Hindlimb muscle (tissue), 1 donor: ENCODE measurements around the gene CYP2E1. TPM values are rescaled to one million over a fixed set of nuclear protein-coding genes. Genes with fewer than 3 reads are reported as not detected.
"Not testable (repeated sequence)": the region's sequence is repeated elsewhere in the genome, so short reads cannot be mapped to it uniquely, and the experiment has no call there.

ENCODE experiments used
- DNase-seq: peaks from one replicate; pipeline ENCODE4 v3.0.0-alpha.2; 2013
- polyA plus RNA-seq: library from polyadenylated mRNA; unstranded; fragments of 120-200 nt; gene quantifications from one replicate; pipeline ENCODE4 v1.2.1, GENCODE V29; 2013; ENCODE audit not compliant: insufficient read length

CYP2E1 gene
- polyA plus RNA-seq, 1 donor: 1.6 TPM

GRCh38 chr10:133573460-133573859 lies 46.3 kb downstream of the CYP2E1 start:
- DNase-seq: not testable (repeated sequence)

DNA sequence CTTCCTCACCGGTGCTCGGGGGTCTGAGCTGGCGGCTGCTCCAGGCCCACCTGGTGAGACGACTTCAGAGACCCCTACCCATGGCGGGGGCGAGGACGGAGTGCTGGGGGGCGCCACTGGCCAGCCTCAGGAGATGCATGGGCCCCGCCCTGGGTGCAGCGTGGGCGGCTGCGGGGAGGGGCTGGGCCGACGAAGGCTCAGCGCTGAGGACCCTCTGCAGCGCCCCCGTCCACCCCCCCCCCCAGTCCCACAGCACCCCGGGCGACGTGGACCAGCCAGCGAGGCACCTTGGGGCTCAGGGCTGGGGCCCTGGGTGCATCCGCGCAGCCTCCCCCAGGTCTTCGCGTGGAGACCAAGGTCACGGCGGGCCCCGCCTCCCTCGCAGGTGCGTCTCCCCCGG lies 49.9 kb downstream of the CYP2E1 start:
- DNase-seq: not testable (repeated sequence)

Other genes with a start within 250 kb of the CYP2E1 start
- 50.3 TPM for gene TUBGCP2, start 218.5 kb upstream of the CYP2E1 start, polyA plus RNA-seq
- 40.7 TPM for gene ZNF511, start 218.4 kb upstream of the CYP2E1 start, polyA plus RNA-seq
- not detected for gene CALY, start 190.5 kb upstream of the CYP2E1 start, polyA plus RNA-seq
- 0.22 TPM for gene PRAP1, start 180.0 kb upstream of the CYP2E1 start, polyA plus RNA-seq
- 5.4 TPM for gene FUOM, start 169.3 kb upstream of the CYP2E1 start, polyA plus RNA-seq
- gene ECHS1, start 154.0 kb upstream of the CYP2E1 start, polyA plus RNA-seq: 152 TPM
- 4.7 TPM for gene PAOX, start 148.1 kb upstream of the CYP2E1 start, polyA plus RNA-seq
- gene MTG1, start 133.2 kb upstream of the CYP2E1 start, polyA plus RNA-seq: 47.4 TPM
- 4.6 TPM for gene SPRN, start 102.7 kb upstream of the CYP2E1 start, polyA plus RNA-seq
- gene SCART1, start 73.4 kb upstream of the CYP2E1 start, polyA plus RNA-seq: 1.1 TPM
- gene SYCE1, start 38.2 kb downstream of the CYP2E1 start, polyA plus RNA-seq: 0.43 TPM
- gene FRG2B, start 99.4 kb downstream of the CYP2E1 start, polyA plus RNA-seq: not detected